Urothelium cell line (cell line): ENCODE data around the gene TRIM17.

Experiments
- DNase-seq: peaks from one replicate; pipeline ENCODE4 v3.0.0; 2011; ENCODE audit warnings: low spot score, mixed read lengths
- FAIRE-seq: peaks from 2 replicates; lab custom pipeline; 2011; peaks lifted over from hg19 to GRCh38; lab: Jason Lieb, UNC

Gene TRIM17

GRCh38 chr1:228416217-228416933 is at the start of gene TRIM17:
Gene TRIM17, minus strand, starts transcription at chr1:228416861. Its CDS starts 1,789 bp downstream, at chr1:228415072.
- DNase-seq (peak; percentile 58), FAIRE-seq (no peak)

- DNase-seq (no peak), FAIRE-seq (no peak)
Observed at GRCh38 chr1:228465571-228466146, 49.0 kb upstream of the TRIM17 start.

GRCh38 chr1:228465141-228465540 is 48.5 kb upstream of the TRIM17 start:
- DNase-seq, result no peak
- no peak for FAIRE-seq

- no peak for DNase-seq
Observed at GRCh38 chr1:228464487-228464983, 47.9 kb upstream of the TRIM17 start.

GRCh38 chr1:228463559-228464455 is 47.1 kb upstream of the TRIM17 start:
- FAIRE-seq (peak; percentile 58), DNase-seq (peak; percentile 49)

More at GRCh38 chr1:228464487-228464983, 47.9 kb upstream of the TRIM17 start:
- FAIRE-seq, result no peak

GRCh38 chr1:228463009-228463558 is 46.4 kb upstream of the TRIM17 start:
- FAIRE-seq (no peak), DNase-seq (no peak)

GRCh38 chr1:228462560-228462959 is 45.9 kb upstream of the TRIM17 start:
- FAIRE-seq (no peak), DNase-seq (no peak)

GRCh38 chr1:228460821-228461220 is 44.2 kb upstream of the TRIM17 start:
- DNase-seq (no peak), FAIRE-seq (no peak)

- FAIRE-seq, result no peak
- no peak for DNase-seq
Observed at GRCh38 chr1:228459091-228459993, 42.7 kb upstream of the TRIM17 start.

- DNase-seq, result no peak
- no peak for FAIRE-seq
Observed at GRCh38 chr1:228457396-228458176, 40.9 kb upstream of the TRIM17 start.

GRCh38 chr1:228457017-228457395 is 40.3 kb upstream of the TRIM17 start:
- FAIRE-seq (no peak), DNase-seq (no peak)

GRCh38 chr1:228456252-228457016 is 39.8 kb upstream of the TRIM17 start:
- no peak for DNase-seq
- FAIRE-seq, result no peak

- FAIRE-seq (no peak), DNase-seq (no peak)
Observed at GRCh38 chr1:228455715-228456114, 39.1 kb upstream of the TRIM17 start.

- FAIRE-seq, result no peak
Observed at GRCh38 chr1:228454238-228454637, 37.6 kb upstream of the TRIM17 start.

GRCh38 chr1:228453614-228454013 is 37.0 kb upstream of the TRIM17 start:
- DNase-seq (no peak), FAIRE-seq (no peak)

More at GRCh38 chr1:228454238-228454637, 37.6 kb upstream of the TRIM17 start:
- DNase-seq, result no peak

- no peak for FAIRE-seq
- DNase-seq, result no peak
Observed at GRCh38 chr1:228453022-228453560, 36.4 kb upstream of the TRIM17 start.

GRCh38 chr1:228452194-228453021 is 35.7 kb upstream of the TRIM17 start:
- FAIRE-seq (no peak), DNase-seq (no peak)
